ENCODE results near the gene COL23A1.
A peak's percentile ranks its signal among the peaks of the same experiment; 100 is the strongest.
"Not testable (repeated sequence)": the region's sequence is repeated elsewhere in the genome, so short reads cannot be mapped to it uniquely, and the experiment has no call there.

COL23A1 gene

DNA sequence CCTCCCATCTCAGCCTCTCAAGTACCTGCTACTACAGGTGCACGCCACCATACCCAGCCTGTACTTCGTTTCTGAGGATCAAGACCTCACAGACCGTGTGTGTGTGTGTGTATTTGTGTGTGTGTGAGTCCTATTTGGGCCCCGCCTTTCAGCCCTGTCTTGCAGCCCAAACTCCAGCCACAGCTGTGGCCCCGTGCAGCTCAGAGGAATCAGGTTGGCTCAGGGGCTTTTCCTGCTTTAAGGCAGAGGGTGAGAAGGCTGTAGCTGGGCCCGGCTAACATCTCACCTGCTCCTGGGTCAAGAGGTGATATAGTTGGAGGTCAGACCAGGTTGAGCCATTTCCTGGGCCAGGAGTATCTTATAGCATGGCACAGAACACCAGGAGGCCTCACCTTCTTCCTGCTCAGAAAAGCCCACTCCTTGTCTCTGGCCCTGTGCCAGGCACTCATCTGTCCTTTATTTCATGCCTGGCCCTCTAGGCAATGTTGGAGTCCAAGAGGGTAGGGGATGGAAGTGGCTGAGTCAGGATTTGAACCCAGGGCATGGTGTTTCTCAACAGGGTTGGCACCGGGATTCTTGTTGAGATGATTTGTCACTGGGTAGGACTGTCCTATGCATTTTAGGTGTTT is 356.0 kb downstream of the COL23A1 start:
- DNase-seq: no peak

DNA sequence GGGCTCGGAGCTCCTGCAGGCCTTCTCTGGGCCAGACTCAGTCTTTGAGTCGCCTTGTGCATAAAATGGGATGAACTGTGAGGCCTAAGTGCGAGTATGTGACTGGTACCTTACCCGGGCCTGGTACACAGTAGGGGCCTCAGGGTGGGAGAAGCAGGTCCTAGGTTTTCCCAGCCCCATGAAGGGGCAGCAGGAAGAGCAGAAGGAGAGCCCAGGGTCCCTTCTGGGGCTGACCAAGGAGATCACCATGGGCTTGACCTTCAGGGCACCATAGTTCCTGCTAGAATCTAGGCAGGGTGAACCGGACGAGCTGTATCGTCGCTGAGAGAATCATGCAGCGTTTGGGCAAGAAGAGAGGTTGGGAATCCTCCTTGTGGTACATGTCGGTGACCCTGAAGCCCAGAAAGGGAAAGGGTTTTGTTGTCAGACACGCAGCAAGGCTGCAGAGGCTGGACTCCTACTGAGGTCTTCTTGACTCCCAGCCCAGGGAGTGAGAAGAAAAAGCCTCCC is 357.2 kb downstream of the COL23A1 start:
- DNase-seq: no peak

DNA sequence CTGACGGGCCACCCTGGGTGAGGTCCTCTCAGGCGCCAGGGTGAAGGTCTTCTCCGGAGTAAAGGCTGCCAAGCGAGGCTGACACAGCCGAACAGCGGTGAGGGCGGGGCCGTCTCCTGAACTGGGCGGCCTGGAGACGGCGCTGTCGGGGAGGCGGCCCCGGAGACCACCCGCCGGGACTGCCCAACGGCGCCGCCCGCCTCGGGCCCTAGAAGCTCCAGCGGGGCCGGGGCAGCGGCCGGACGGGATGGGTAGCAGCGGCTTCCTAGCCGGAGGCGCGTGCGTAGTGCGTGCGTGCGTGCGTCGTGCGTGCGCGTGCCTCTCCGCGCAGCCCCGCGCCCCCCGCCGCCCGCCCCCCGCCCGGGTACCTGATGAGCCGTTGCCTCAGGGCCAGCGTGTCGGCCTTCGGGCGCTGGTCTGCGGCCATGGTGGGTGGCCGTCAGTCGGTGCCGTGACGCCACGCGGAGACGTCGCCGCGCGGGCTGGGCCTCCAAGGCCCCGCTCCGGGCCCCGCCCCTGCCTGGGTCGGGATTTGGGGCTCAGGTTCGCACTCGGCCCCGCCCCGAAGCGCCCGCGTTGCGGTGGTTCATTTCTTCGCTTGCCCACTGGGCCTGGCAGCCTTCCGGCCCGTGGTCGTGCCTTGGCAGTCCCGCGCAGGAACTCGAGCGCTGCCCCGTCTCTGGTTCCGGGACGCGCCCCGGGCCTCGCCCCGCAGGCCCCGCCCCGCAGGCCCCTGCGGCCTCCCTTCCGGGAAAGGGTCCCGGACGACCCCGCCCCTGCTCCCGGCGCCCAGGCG is 357.9 kb downstream of the COL23A1 start, which contains the start of gene PHYKPL:
Gene PHYKPL (minus strand): TSS at position 679 of the 796 bp plus-strand sequence. CDS start 252 bp downstream, at position 427.
- DNase-seq: peak; percentile 54

DNA sequence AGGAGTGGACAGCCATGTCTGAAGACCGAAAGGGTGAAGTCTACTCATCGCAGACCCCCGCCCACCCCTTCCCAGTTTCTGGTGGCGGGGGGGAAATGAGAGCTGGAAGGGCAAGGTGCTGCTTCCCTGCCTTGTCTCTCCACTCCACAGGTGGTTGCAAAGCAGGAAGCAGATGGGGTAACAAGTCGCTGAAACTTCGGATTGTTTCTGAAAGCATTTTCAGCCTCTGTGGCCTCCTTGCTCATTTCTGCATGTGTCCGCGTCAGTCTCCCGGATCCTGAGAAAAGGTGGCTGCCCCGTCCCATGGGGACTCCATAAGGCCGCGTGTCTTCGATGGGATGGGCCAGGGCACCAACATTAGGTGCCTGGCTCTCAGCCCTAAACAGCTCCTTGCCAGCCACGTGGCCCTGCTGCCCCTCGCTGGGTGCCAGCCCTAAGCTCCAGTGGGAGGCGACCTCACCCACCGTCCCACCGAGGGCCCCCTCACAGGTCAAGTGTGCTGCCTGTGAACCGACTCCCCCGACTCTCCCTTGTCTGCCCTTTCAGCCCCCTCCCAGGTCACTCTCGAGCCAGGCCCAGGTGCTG is 358.6 kb downstream of the COL23A1 start:
- no peak for DNase-seq

DNA sequence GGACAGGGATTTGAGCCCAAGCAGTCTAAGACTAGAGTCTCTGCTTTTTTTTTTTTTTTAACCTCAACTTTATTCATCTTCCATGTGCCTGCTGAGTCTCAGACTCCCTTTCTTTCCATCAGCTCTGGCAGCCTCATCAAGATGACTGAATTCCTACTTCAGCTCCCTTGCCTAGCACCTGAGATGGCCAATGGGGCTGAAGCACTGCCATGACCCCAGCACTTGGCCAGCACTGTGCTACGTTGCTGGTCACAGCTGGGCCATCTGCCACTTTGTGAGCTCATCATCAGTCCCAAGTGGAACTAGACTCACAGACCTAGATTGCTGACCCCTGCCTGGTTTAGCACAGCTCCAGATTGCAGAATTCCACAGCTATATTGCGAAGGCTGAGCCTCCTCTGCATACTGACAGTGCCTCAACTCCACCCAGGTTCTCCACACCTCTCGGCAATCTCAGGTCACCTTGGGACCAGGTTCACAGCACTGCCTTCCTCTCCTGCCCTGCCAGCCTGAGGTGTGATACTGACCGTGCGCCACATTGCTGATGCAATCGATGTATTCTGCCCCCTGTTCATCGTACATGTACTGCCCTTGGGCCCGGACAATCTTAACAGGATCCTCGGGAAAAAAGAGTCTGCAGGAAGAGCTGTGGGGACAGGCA is 359.2 kb downstream of the COL23A1 start:
- no peak for DNase-seq

DNA sequence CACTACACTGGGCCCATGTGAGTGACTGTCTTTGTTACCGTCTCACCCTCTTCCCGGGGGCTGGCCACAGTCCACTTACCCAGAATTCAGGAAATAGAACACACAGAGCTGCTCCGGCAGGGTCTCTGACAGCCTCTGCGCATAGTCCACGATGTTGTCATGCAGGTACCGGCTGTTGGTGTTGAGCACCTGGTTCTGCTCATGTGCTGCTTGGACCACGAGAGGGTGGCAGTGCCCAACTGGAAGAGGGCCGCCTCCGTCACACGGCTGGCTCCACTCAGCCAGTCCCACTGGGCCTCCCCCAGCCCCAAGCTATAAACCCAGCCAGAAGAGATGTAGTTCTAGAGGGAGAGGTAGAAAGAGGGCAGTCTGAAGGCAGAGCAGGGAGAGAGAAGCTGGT is 360.3 kb downstream of the COL23A1 start:
- DNase-seq: no peak

DNA sequence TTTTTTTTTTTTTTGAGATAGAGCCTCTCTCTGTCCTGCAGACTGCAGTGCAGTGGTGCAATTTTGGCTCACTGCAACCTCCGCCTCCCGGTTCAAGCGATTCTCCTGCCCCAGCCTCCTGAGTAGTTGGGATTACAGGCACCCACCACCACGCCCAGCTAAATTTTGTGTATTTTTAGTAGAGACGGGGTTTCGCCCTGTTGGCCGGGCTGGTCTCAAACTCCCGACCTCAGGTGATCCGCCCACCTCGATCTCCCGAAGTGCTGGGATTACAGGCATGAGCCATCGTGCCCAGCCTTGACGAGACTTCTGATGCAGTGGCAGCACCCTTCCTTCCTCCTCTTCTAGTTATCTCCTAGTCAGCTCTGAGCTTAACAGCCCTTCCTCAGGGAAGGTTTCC is 361.1 kb downstream of the COL23A1 start:
- DNase-seq: not testable (repeated sequence)

DNA sequence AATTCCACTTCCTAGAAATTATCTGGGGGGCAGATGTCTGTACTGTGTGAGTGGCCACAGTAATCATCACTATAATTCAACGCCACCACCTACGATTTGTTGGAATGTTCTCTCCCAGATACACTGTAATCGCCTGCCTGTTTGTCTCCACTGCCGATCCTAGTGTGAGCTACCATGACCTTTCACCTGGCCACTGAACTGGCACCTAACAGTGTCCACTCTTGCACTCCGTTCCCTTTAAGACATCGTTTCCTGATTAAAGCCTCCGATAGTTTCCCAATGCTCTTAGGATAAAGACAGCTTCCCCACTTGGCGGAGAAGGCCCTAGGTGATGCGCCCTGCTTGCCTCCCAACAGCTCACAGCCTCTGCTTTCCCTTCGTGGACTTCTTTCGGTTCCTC is 361.6 kb downstream of the COL23A1 start:
- no peak for DNase-seq

DNA sequence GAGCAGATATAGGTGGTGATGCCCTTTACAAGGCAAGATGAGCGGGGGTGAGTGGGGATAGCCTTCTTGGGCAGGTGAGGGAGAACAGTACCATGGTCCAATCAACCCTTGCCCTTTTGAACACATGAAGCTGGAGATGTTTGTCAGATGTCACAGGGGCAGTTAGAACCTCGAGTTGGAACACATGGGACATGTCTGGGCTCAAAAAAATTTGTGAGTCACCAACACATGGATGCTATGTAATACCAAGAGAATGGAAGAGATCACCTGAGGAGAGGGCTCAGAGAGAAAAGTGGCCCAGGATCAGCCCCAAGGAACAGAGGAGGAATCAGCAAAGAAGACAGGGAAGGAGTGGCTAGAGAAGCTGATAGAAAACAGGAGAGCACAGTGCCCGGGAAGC is 362.3 kb downstream of the COL23A1 start:
- no peak for DNase-seq

DNA sequence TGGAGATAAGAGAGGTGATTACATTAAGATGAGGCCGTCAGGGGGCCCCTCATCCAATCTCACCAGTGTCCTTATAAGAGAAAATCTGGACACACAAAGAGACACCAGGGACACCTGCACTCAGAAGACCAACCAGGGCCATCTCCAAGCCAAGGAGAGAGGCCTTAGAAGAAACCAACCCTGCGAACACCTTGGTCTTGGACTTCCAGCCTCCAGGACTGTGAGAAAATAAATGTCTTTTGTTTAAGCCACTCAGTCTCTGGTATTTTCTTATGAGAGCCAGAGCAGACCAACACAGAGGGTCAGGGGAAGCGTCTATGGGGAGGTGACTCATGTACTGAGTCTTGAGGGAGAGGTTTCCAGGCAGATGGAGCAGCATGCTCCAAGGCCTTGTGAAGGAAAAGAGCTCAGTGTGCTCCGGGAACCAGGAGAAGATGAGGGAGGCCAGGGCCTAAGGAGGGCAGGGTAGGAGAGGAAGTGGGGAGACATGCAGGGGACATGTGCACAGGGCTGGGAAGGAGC is 363.0 kb downstream of the COL23A1 start:
- no peak for DNase-seq

DNA sequence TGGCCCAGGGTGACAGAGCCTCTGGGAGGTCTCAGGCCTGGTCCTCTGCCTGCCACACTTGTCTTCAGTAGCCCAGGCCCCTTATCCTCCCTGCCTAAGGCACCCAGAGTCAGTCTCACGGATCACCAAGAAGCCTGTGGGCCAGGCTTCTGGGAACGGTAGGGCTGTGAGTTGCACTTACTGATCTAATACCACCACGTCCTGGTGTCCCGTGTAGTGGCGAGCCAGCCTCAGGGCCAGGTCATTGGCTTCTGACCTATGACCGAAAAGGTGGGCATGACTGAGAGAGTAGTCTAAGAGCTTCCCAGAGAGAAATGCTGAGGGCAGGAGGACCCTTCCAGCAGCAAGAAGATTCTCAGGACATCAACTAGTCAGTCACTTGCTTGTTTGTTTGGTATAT is 365.0 kb downstream of the COL23A1 start:
- DNase-seq: no peak

DNA sequence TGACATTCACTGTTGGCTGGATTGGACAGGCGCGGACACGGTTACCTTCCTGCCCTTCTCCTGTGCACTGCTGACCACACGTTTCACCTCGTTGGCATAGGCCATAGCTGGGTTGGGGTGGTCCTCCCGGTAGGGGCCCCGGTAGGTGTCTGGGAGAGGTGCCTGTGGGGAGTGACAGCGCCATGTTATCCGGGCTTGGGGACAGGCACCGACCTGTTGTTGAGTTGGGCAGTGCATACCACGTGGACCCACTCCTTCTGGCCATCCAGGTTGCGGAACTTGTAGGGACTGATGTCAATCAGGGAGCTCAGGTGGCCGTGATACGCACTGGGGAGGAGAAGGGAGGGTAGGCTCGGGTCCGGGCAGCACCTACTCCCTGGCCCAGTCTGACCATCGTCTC is 365.8 kb downstream of the COL23A1 start:
- DNase-seq: no peak

DNA sequence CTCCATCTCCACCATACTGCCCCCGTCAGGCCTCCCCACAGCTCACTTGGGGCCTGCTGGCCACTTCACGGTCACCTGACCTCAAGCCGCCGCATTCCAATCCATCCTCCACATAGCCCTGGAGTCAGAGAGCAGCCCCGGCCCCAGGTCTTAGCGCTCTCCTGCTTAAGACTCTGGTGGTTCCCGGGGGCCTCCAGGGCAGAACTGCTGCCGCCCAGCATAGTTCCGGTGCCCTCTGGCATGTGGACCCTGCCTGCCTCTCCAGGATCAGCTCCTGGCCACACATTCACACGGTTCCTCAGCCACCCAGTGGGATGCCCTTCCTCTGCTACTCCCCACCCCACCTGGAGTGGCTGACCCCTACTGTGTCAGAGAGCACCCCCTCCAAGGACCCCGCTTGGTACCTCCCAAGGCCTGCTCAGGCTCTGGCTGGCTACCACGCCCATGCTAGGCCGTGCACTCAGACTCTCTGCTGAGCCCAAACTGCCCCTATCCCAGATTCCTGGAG is 366.3 kb downstream of the COL23A1 start:
- DNase-seq: no peak

DNA sequence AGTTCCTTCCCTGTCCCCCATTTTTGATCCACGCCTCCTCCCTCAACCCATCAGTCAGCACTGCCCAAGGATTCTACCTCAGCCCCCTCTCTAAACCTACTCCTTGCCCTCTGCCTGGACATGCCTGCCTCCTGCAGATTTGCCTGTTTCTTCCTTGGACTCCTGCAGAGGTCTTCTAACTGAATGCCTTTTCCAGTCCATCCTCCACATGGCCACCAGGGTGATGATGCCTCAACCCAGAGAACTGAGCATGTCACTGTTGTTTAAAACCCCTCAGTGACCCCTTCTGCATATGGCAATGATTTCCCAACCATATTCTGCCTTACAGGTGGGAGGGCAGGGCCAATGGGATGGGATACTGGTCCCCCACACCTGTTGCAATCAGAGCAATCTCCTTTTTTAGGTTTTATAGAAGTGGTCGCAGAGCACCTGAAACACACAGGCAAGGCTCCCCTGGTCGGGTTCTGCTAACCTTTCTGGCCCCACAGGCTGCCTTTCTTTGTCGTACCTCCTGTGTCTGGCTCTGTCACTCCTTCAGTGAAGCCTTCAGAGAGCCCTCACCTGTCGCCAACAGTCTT is 366.9 kb downstream of the COL23A1 start:
- DNase-seq: no peak

DNA sequence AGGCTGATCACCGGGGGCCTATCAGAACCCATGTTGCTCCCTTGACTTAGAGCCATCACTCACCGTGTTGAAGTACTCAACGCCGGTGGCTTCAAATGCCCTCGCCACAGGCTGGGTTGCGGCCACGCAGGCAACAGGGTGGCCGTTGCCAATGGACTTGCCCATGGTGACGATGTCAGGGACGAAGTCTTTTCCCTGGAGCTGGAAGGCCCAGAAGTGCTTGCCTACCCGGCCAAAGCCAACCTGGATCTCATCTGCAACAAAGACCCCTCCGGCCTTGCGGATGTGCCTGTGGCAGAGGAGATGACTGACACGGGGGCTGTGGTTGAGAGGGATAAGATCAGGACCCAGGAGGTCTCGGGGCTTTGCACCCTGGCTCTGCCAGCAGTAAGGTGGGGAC is 367.9 kb downstream of the COL23A1 start:
- DNase-seq: no peak

DNA sequence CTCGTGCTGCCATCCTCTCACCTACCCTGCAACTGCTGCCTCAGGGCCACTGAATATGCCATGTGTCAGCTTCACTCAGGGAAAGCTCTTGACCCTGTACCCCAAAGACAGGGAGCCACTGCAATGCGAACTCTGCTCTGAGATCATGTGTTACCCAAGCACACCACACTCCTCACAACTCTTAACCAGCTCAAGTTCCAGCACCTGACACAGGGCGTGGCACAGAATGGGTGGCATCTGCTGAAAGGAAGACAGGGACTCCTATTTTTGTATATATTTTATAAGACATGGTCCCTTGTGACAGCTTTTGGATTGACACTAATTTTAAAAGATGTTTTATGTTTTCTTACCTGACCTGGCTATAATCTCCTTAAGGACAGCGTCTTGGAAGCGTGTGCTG is 368.3 kb downstream of the COL23A1 start:
- DNase-seq: no peak

DNA sequence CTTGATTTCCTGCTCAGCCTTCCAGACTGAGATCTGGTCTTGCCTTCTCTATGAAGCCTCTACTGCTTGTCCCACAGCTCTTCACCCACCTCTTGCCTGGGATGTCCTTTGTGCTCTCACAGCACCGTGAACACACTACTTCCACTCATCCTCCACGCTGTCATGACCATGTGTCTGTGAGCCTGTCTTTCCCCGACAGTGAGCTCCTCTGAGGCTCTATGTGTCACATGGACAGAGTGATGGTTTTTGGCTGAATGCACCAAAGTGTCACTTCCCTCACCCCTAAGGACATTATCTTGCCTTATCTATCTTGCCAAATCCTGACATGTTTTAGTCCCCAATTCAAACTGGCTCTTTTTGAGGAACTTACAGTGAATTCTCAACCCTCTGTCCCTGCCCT is 368.9 kb downstream of the COL23A1 start:
- no peak for DNase-seq

DNA sequence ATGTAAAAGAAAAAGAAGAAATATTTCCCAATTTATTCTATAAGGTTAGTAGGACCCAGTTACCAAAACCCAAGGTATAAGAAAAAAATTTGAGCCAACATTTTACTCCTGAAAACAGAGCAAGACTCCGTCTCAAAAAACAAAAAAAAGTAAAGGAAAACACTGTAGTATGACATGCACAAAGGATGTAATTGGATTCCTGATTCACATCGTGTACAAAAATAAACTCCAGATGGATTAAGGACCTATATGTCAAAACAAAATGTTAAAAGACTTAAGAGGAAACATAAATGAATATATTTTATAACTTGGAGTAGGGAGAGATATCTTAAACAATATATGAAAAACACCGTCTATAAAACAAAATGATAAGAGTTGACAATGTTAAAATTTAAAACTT is 371.4 kb downstream of the COL23A1 start:
- no peak for DNase-seq

DNA sequence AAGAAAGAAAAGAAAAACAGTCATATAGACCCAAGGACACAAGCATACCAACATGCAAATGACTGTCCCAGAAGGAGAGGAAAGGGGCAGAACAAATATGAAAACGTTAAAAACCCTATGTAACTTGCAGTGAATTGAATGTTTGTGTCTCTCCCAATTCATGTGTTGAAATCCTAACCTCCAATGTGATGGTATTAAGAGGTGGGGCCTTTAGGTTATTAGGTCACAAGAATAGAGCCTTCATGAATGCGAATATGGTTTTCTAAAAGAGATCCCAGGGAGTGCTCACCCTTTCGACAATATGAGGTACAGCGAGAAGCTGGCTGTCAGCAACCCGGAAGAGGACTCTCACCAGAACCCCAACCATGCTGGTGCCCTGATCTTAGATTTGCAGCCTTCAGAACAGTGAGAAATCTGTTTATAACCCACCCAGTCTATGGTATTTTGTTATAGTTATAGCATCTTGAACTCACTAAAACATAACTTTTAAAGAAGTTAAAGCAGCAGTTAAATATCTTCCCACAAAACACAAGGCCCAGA is 371.9 kb downstream of the COL23A1 start:
- no peak for DNase-seq

DNA sequence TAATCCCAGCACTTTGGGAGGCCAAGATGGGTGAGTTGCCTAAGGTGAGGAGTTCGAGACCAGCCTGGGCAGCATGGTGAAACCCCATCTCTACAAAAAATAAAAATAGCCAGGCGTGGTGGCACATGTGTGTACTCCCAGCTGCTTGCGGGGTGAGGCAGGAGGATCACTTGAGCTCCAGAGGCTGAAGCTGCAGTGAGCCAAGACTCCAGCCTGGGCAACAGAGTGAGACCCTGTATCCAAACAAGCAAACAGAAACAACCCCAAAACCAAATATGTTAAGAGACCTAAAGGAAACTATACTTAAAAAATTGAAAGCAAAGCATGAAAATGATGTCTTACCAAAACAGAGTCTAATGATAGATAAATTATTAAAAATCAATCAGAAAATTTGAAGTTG is 373.4 kb downstream of the COL23A1 start:
- DNase-seq: no peak

DNA sequence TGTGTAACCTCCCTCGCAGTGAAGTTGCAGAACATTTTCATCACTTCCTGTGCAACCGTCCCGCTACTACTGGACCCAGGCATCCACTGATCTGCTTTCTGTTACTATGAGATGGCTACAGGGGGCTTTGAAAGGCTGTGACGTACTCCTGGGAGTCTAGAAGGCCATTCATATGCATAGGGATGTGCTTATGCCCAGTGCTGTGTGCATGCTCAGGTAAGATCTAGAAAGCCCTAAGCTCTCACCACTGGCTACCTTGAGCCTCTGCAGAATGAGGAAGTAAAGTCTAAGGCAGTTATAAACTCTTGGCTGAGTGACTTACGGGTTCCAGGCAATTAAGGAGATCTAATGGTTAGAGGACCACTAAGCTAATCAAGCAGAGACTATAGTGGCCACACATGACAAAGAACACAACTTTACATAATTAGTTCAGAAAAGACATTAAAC is 374.1 kb downstream of the COL23A1 start:
- DNase-seq: no peak
